OCI-LY7 (cell line): ENCODE measurements around the gene PRSS27. TPM values are rescaled to one million over a fixed set of nuclear protein-coding genes. Genes with fewer than 3 reads are reported as not detected.

ENCODE experiments used
- BruUV-seq: library from RNA; stranded (reverse); fragments of 400-500 nt; replicated peaks from 2 replicates; lab custom pipeline; 2021; lab: Mats Ljungman, UMichigan
- CTCF ChIA-PET: fragments of 300-600 bp; sonication (Branson Sonifier 250); formaldehyde crosslinking; loops from one replicate; lab custom pipeline; 2022; ENCODE audit warnings: antibody characterized with exemption; ENCODE audit not compliant: unreplicated experiment; lab: Charles Lee
- POLR2A ChIA-PET: fragments of 300-600 bp; sonication (Branson Sonifier 250); formaldehyde crosslinking; loops from one replicate; lab custom pipeline; 2022; ENCODE audit warnings: antibody characterized with exemption; lab: Charles Lee
- DNase-seq: peaks from one replicate; pipeline ENCODE4 v3.0.0-alpha.2; 2015; ENCODE audit warnings: low spot score
- H2AFZ ChIP-seq: fragments of 200-600 bp; sonication (generic), shearing (Covaris generic); 2 replicates; pipeline ENCODE4 v1.6.1; 2014; ENCODE audit warnings: mild to moderate bottlenecking, antibody characterized with exemption, low read length, moderate library complexity
- H3K27ac ChIP-seq: fragments of 200-600 bp; sonication (generic); 2 replicates; pipeline ENCODE4 v1.5.1; 2014; ENCODE audit warnings: mixed run types, low read depth, mild to moderate bottlenecking, moderate library complexity, low read length, inconsistent platforms; ENCODE audit not compliant: poor library complexity, severe bottlenecking
- H3K36me3 ChIP-seq: fragments of 200-600 bp; sonication (generic); 2 replicates; pipeline ENCODE4 v1.6.1; 2014; ENCODE audit warnings: mild to moderate bottlenecking, antibody characterized with exemption, low read length, moderate library complexity, mixed read lengths; ENCODE audit not compliant: insufficient read depth
- H3K4me1 ChIP-seq: fragments of 200-600 bp; sonication (generic); 2 replicates; pipeline ENCODE4 v1.5.1; 2014; ENCODE audit warnings: mild to moderate bottlenecking, low read length; ENCODE audit not compliant: insufficient read depth, poor library complexity, severe bottlenecking
- H3K4me2 ChIP-seq: fragments of 200-600 bp; sonication (generic); 2 replicates; pipeline ENCODE4 v1.6.1; 2014; ENCODE audit warnings: mild to moderate bottlenecking, low read length
- H3K4me3 ChIP-seq: fragments of 200-600 bp; sonication (generic); 2 replicates; pipeline ENCODE4 v1.5.1; 2014; ENCODE audit warnings: mild to moderate bottlenecking, low read depth, low read length; ENCODE audit not compliant: poor library complexity, severe bottlenecking
- H3K79me2 ChIP-seq: fragments of 200-600 bp; sonication (generic); 2 replicates; pipeline ENCODE4 v1.6.1; 2016; ENCODE audit warnings: low read depth, mild to moderate bottlenecking, low read length, moderate library complexity, mixed read lengths; ENCODE audit not compliant: insufficient read depth
- H3K9me2 ChIP-seq: fragments of 200-600 bp; sonication (generic); 2 replicates; pipeline ENCODE4 v1.6.1; 2016; ENCODE audit warnings: mild to moderate bottlenecking, low read length, mixed read lengths; ENCODE audit not compliant: insufficient read depth
- H3K9me3 ChIP-seq: fragments of 200-600 bp; sonication (generic); 2 replicates; pipeline ENCODE4 v1.6.1; 2014; ENCODE audit warnings: mild to moderate bottlenecking, mixed run types, low read length, mixed read lengths
- H4K20me1 ChIP-seq: fragments of 200-600 bp; sonication (generic); 2 replicates; pipeline ENCODE4 v1.6.1; 2014; ENCODE audit warnings: mild to moderate bottlenecking, antibody characterized with exemption, low read length, moderate library complexity, mixed read lengths; ENCODE audit not compliant: insufficient read depth
- CTCF ChIP-seq: fragments of 200-600 bp; sonication (generic); conservative IDR thresholded peaks from 2 replicates; pipeline ENCODE4 v1.5.1; 2014; ENCODE audit warnings: mild to moderate bottlenecking, antibody characterized with exemption, low read length, moderate library complexity, mixed read lengths
- EZH2phosphoT487 ChIP-seq: fragments of 200-600 bp; sonication (generic); IDR thresholded peaks from 2 replicates; pipeline ENCODE4 v1.6.1; 2018; ENCODE audit warnings: low read depth, borderline replicate concordance, mild to moderate bottlenecking, mixed run types, antibody characterized with exemption, low read length, moderate library complexity, mixed read lengths
- intact Hi-C: fragments of 100-400 bp; cut with micrococcal nuclease; formaldehyde crosslinking; loops from one replicate; pipeline ENCODE4 v1.10.0; 2022; ENCODE audit not compliant: unreplicated experiment
- total RNA-seq, 2 experiments: library from RNA; depleted of rRNA in 1 of 2; stranded (reverse); fragments of >200 nt in 1 of 2; shearing (Covaris generic) in 1 of 2; gene quantifications; 2 replicates each; pipeline ENCODE4 v1.2.3, GENCODE V29; 2014 to 2022

PRSS27 gene
- total RNA-seq, 2 experiments from 2014 or later = 2.7 to 7.7 TPM

DNA sequence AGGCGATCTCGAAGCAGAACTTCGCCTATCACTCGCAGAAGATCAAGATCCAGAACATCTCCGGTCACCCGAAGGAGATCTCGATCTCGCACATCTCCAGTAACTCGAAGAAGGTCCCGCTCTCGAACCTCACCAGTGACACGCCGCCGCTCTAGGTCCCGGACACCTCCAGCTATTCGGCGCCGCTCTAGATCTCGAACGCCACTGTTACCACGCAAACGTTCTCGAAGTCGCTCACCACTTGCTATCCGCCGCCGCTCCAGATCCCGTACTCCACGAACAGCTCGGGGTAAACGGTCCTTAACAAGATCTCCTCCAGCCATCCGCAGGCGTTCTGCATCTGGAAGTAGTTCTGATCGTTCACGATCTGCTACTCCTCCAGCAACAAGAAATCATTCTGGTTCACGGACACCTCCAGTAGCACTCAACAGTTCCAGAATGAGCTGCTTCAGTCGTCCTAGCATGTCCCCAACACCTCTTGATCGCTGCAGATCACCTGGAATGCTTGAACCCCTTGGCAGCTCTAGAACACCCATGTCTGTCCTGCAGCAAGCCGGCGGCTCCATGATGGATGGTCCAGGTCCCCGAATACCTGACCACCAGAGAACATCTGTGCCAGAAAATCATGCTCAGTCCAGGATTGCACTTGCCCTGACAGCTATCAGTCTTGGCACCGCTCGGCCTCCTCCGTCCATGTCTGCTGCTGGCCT lies 46.6 kb upstream of the PRSS27 start:
- H3K4me1 ChIP-seq = no peaks in the 10 kb centered on the region
- peaks cover 5% of the 10 kb centered on the region for H4K20me1 ChIP-seq
- H3K4me2 ChIP-seq = no peak overlapping the region
- no peaks in the 10 kb centered on the region for H3K9me2 ChIP-seq
- H3K79me2 ChIP-seq = peaks cover 41% of the 10 kb centered on the region
- no peak overlapping the region for H2AFZ ChIP-seq
- intact Hi-C loops = no loop called here
- no peak overlapping the region for H3K27ac ChIP-seq
- ChIA-PET POLR2A (no interaction called here), CTCF (no interaction called here)
- H3K36me3 ChIP-seq = peaks cover 100% of the 10 kb centered on the region
- no peak overlapping the region for H3K4me3 ChIP-seq
- no TSS peak for BruUV-seq
- DNase-seq = no peak
- H3K9me3 ChIP-seq = no peaks in the 10 kb centered on the region
- TF ChIP-seq EZH2phosphoT487 = no peak
- no peak for TF ChIP-seq CTCF

- Histone ChIP-seq H3K79me2 (peaks cover 50% of the 10 kb centered on the region), H3K27ac (no peak overlapping the region), H4K20me1 (peaks cover 5% of the 10 kb centered on the region), H3K9me2 (no peaks in the 10 kb centered on the region), H3K9me3 (no peaks in the 10 kb centered on the region), H3K36me3 (peaks cover 100% of the 10 kb centered on the region), H3K4me1 (no peaks in the 10 kb centered on the region), H3K4me3 (no peak overlapping the region), H3K4me2 (no peak overlapping the region), H2AFZ (no peak overlapping the region)
- no peak for DNase-seq
- TF ChIP-seq EZH2phosphoT487 = no peak
- no peak for TF ChIP-seq CTCF
- intact Hi-C loops = no loop called here
- no TSS peak for BruUV-seq
- POLR2A ChIA-PET = no interaction called here
- CTCF ChIA-PET = no interaction called here
These were observed 45.7 kb upstream of the PRSS27 start for GRCh38 chr16:2765462-2766404.
